Gastroesophageal sphincter (tissue), 3 donors: ENCODE measurements around the gene UROC1.

ENCODE experiments used
- CTCF ChIP-seq, 4 experiments: fragments of 200-600 bp in 2 of 4; fragments of 450-650 bp in 2 of 4; sonication (generic) in 1 of 4; IDR thresholded peaks; one replicate each; pipeline ENCODE4 v1.5.1; 2017 to 2019; ENCODE audit warnings: antibody characterized with exemption in 4 of 4, mild to moderate bottlenecking in 2 of 4, moderate library complexity in 2 of 4
- POLR2A ChIP-seq, 2 donors: fragments of 450-650 bp; IDR thresholded peaks; one replicate each; pipeline ENCODE4 v1.6.1; 2017; ENCODE audit warnings: antibody characterized with exemption in 2 of 2, mild to moderate bottlenecking in 2 of 2, moderate library complexity in 1 of 2

GRCh38 chr3:126496894-126497850 lies 20.4 kb downstream of the UROC1 start:
- TF ChIP-seq CTCF (IDR thresholded peaks at IDR 0.05) (no peak), POLR2A (IDR thresholded peaks at IDR 0.05) (no peak)
